Activated T-helper 1 cell treated with anti-CD3 and anti-CD28 coated beads, Interleukin-12 subunit alpha, Interleukin-12 subunit beta, Interleukin-2, Interleukin-4 antibody, amounts not matched to agents 30 ng/mL and 10 ng/mL and 1 ng/mL, durations not matched to agents 14 hours and 24 hours and 36 hours (primary cell): ENCODE measurements around the gene CAMK4. TPM values are rescaled to one million over a fixed set of nuclear protein-coding genes. Genes with fewer than 3 reads are reported as not detected.

ENCODE experiments used
- DNase-seq: peaks from one replicate; pipeline ENCODE4 v3.0.0; 2021; ENCODE audit warnings: low spot score
- H3K27ac Mint-ChIP-seq: one replicate; pipeline ENCODE4 v1.8.0; 2021; ENCODE audit warnings: mild to moderate bottlenecking, mixed read lengths
- H3K27me3 Mint-ChIP-seq: one replicate; pipeline ENCODE4 v1.8.0; 2022; ENCODE audit warnings: mild to moderate bottlenecking, moderate library complexity, mixed read lengths; ENCODE audit not compliant: insufficient read depth
- H3K36me3 Mint-ChIP-seq: one replicate; pipeline ENCODE4 v1.8.0; 2021; ENCODE audit warnings: low read depth, mixed read lengths
- H3K4me1 Mint-ChIP-seq: one replicate; pipeline ENCODE4 v1.8.0; 2021; ENCODE audit warnings: low read depth, mixed read lengths
- H3K4me3 Mint-ChIP-seq: one replicate; pipeline ENCODE4 v1.8.0; 2021; ENCODE audit warnings: mild to moderate bottlenecking, moderate library complexity, mixed read lengths
- H3K9me3 Mint-ChIP-seq: one replicate; pipeline ENCODE4 v1.8.0; 2021; ENCODE audit warnings: mixed read lengths
- intact Hi-C: fragments of 100-400 bp; cut with micrococcal nuclease; formaldehyde crosslinking; loops from one replicate; pipeline ENCODE4 v1.15.1; 2024
- total RNA-seq: library from RNA; stranded (reverse); gene quantifications from 2 replicates; pipeline ENCODE4 v1.2.3, GENCODE V29; 2022

CAMK4 gene
- 51.8 and 56.9 TPM in 2 replicates for total RNA-seq

GRCh38 chr5:111223787-111224560 lies at the start of gene CAMK4:
Gene CAMK4 (plus strand): TSS chr5:111224384. CDS start chr5:111224484, 100 bp downstream.
- Mint-ChIP-seq H3K27me3 (peaks cover 2% of the 10 kb centered on the region), H3K9me3 (no peaks in the 10 kb centered on the region), H3K27ac (peak within 1 kb of the TSS; percentile 95), H3K4me3 (peak within 1 kb of the TSS; percentile 98), H3K36me3 (peaks cover 16% of the 10 kb centered on the region), H3K4me1 (peaks cover 53% of the 10 kb centered on the region)
- DNase-seq, result peak; percentile 70
- intact Hi-C loops, result loop anchor here (1.0 to 10.0 kb wide), 6 partner anchors 11 to 1139 kb away; no protein-coding TSS in a partner anchor

GRCh38 chr5:111183064-111183463 lies 41.1 kb upstream of the CAMK4 start:
- peaks cover 6% of the 10 kb centered on the region for H3K27me3 Mint-ChIP-seq
- no peaks in the 10 kb centered on the region for H3K9me3 Mint-ChIP-seq
- no peaks in the 10 kb centered on the region for H3K4me1 Mint-ChIP-seq
- no peaks in the 10 kb centered on the region for H3K36me3 Mint-ChIP-seq
- H3K27ac Mint-ChIP-seq, result no peak overlapping the region
- DNase-seq, result no peak
- H3K4me3 Mint-ChIP-seq, result no peak overlapping the region
- intact Hi-C loops, result no loop called here

GRCh38 chr5:111187079-111187478 lies 37.1 kb upstream of the CAMK4 start:
- no peak overlapping the region for H3K4me3 Mint-ChIP-seq

GRCh38 chr5:111194053-111194452 lies 30.1 kb upstream of the CAMK4 start:
- Mint-ChIP-seq H3K4me1 (peaks cover under 1% of the 10 kb centered on the region), H3K27ac (no peak overlapping the region), H3K9me3 (no peaks in the 10 kb centered on the region), H3K27me3 (peaks cover 7% of the 10 kb centered on the region), H3K36me3 (no peaks in the 10 kb centered on the region), H3K4me3 (no peak overlapping the region)
- intact Hi-C loops, result no loop called here
- no peak for DNase-seq

More at GRCh38 chr5:111187079-111187478, 37.1 kb upstream of the CAMK4 start:
- no peaks in the 10 kb centered on the region for H3K36me3 Mint-ChIP-seq
- H3K27ac Mint-ChIP-seq, result no peak overlapping the region
- H3K4me1 Mint-ChIP-seq, result no peaks in the 10 kb centered on the region
- H3K27me3 Mint-ChIP-seq, result peaks cover 2% of the 10 kb centered on the region
- intact Hi-C loops, result no loop called here
- no peak for DNase-seq
- no peaks in the 10 kb centered on the region for H3K9me3 Mint-ChIP-seq

- Mint-ChIP-seq H3K27ac (no peak overlapping the region), H3K36me3 (no peaks in the 10 kb centered on the region), H3K27me3 (peaks cover 10% of the 10 kb centered on the region), H3K4me3 (no peak overlapping the region), H3K9me3 (no peaks in the 10 kb centered on the region), H3K4me1 (peaks cover 4% of the 10 kb centered on the region)
- intact Hi-C loops, result no loop called here
- DNase-seq, result no peak
These were observed 29.3 kb upstream of the CAMK4 start for GRCh38 chr5:111194925-111195324.

GRCh38 chr5:111197523-111197922 lies 26.7 kb upstream of the CAMK4 start:
- peaks cover 10% of the 10 kb centered on the region for H3K27me3 Mint-ChIP-seq
- H3K9me3 Mint-ChIP-seq, result no peaks in the 10 kb centered on the region
- H3K4me1 Mint-ChIP-seq, result peaks cover 4% of the 10 kb centered on the region
- DNase-seq, result no peak
- H3K36me3 Mint-ChIP-seq, result no peaks in the 10 kb centered on the region
- H3K4me3 Mint-ChIP-seq, result no peak overlapping the region
- intact Hi-C loops, result no loop called here
- no peak overlapping the region for H3K27ac Mint-ChIP-seq

- no peaks in the 10 kb centered on the region for H3K36me3 Mint-ChIP-seq
- DNase-seq, result no peak
- peaks cover 11% of the 10 kb centered on the region for H3K27me3 Mint-ChIP-seq
- intact Hi-C loops, result no loop called here
- H3K4me3 Mint-ChIP-seq, result no peak overlapping the region
- H3K9me3 Mint-ChIP-seq, result no peaks in the 10 kb centered on the region
- H3K4me1 Mint-ChIP-seq, result peaks cover 4% of the 10 kb centered on the region
- H3K27ac Mint-ChIP-seq, result no peak overlapping the region
These were observed 25.8 kb upstream of the CAMK4 start for GRCh38 chr5:111198281-111198966.

GRCh38 chr5:111200828-111201227 lies 23.4 kb upstream of the CAMK4 start:
- Mint-ChIP-seq H3K4me3 (no peak overlapping the region), H3K27me3 (peaks cover 8% of the 10 kb centered on the region), H3K27ac (no peak overlapping the region), H3K36me3 (no peaks in the 10 kb centered on the region), H3K4me1 (peaks cover 8% of the 10 kb centered on the region), H3K9me3 (no peaks in the 10 kb centered on the region)
- DNase-seq, result no peak
- intact Hi-C loops, result no loop called here

GRCh38 chr5:111201705-111202104 lies 22.5 kb upstream of the CAMK4 start:
- Mint-ChIP-seq H3K36me3 (no peaks in the 10 kb centered on the region), H3K4me1 (peaks cover 8% of the 10 kb centered on the region), H3K9me3 (no peaks in the 10 kb centered on the region), H3K27me3 (peaks cover 8% of the 10 kb centered on the region), H3K4me3 (no peak overlapping the region), H3K27ac (no peak overlapping the region)
- intact Hi-C loops, result no loop called here
- DNase-seq, result no peak

- H3K36me3 Mint-ChIP-seq, result peaks cover 4% of the 10 kb centered on the region
- no peak overlapping the region for H3K4me3 Mint-ChIP-seq
- H3K27ac Mint-ChIP-seq, result peak overlapping the region; percentile 27
- intact Hi-C loops, result loop anchor here (1.0 kb wide), 2 partner anchors 19 to 43 kb away; no protein-coding TSS in a partner anchor
- peaks cover 13% of the 10 kb centered on the region for H3K9me3 Mint-ChIP-seq
- no peak for DNase-seq
- peaks cover 2% of the 10 kb centered on the region for H3K27me3 Mint-ChIP-seq
- H3K4me1 Mint-ChIP-seq, result peaks cover 36% of the 10 kb centered on the region
These were observed 12.8 kb upstream of the CAMK4 start for GRCh38 chr5:111211341-111211740.

GRCh38 chr5:111214052-111214742 lies 10.0 kb upstream of the CAMK4 start:
- Mint-ChIP-seq H3K27ac (no peak overlapping the region), H3K36me3 (peaks cover 4% of the 10 kb centered on the region), H3K4me3 (peak overlapping the region; percentile 21), H3K9me3 (peaks cover 15% of the 10 kb centered on the region), H3K27me3 (peaks cover 5% of the 10 kb centered on the region), H3K4me1 (peaks cover 36% of the 10 kb centered on the region)
- DNase-seq, result no peak
- intact Hi-C loops, result no loop called here

GRCh38 chr5:111215971-111216370 lies 8.2 kb upstream of the CAMK4 start:
- Mint-ChIP-seq H3K36me3 (peaks cover 4% of the 10 kb centered on the region), H3K4me3 (no peak overlapping the region), H3K27me3 (peaks cover 7% of the 10 kb centered on the region), H3K9me3 (peaks cover 15% of the 10 kb centered on the region), H3K4me1 (peaks cover 34% of the 10 kb centered on the region), H3K27ac (no peak overlapping the region)
- DNase-seq, result no peak
- intact Hi-C loops, result no loop called here

- Mint-ChIP-seq H3K4me3 (no peak overlapping the region), H3K27ac (no peak overlapping the region), H3K4me1 (peaks cover 26% of the 10 kb centered on the region), H3K9me3 (peaks cover 4% of the 10 kb centered on the region), H3K36me3 (peaks cover 2% of the 10 kb centered on the region), H3K27me3 (peaks cover 4% of the 10 kb centered on the region)
- DNase-seq, result no peak
- intact Hi-C loops, result loop anchor here (10.0 kb wide), 2 partner anchors 934 to 1136 kb away; no protein-coding TSS in a partner anchor
These were observed 3.0 kb upstream of the CAMK4 start for GRCh38 chr5:111221139-111221538.
